Stimulated activated CD4-positive, alpha-beta T cell treated with anti-CD3 and anti-CD28 coated beads, Interleukin-2, amount 100 ng/mL, for 48 hours (primary cell): ENCODE measurements around the gene ZNF775.

Experiments used
- DNase-seq, 2 donors: peaks; one replicate each; pipeline ENCODE4 v3.0.0-alpha.2; 2020

ZNF775 gene

GRCh38 chr7:150402671-150403321 is 23.7 kb downstream of the ZNF775 start:
- DNase-seq, result no peak

- no peak for DNase-seq
Observed at GRCh38 chr7:150403376-150404171, 24.4 kb downstream of the ZNF775 start.

GRCh38 chr7:150404172-150404804 is 25.2 kb downstream of the ZNF775 start:
- no peak for DNase-seq

- DNase-seq, result peak; percentile 64 to 71
Observed at GRCh38 chr7:150404805-150405583, 25.9 kb downstream of the ZNF775 start.

GRCh38 chr7:150405584-150406311 is 26.6 kb downstream of the ZNF775 start:
- peak in 1 of 2 donors; percentile 21 for DNase-seq

- no peak for DNase-seq
Observed at GRCh38 chr7:150406312-150406566, 27.1 kb downstream of the ZNF775 start.

- DNase-seq, result peak in 1 of 2 donors; percentile 31
Observed at GRCh38 chr7:150406567-150407421, 27.7 kb downstream of the ZNF775 start.

- DNase-seq, result no peak
Observed at GRCh38 chr7:150407588-150408392, 28.7 kb downstream of the ZNF775 start.

GRCh38 chr7:150408393-150409299 is 29.5 kb downstream of the ZNF775 start:
- no peak for DNase-seq

GRCh38 chr7:150409300-150410030 is 30.3 kb downstream of the ZNF775 start:
- no peak for DNase-seq

GRCh38 chr7:150410131-150410530 is 31.0 kb downstream of the ZNF775 start:
- DNase-seq, result no peak

- no peak for DNase-seq
Observed at GRCh38 chr7:150410680-150411346, 31.7 kb downstream of the ZNF775 start.

GRCh38 chr7:150411606-150412005 is 32.5 kb downstream of the ZNF775 start:
- DNase-seq, result no peak

- no peak for DNase-seq
Observed at GRCh38 chr7:150412016-150412415, 32.9 kb downstream of the ZNF775 start.

- no peak for DNase-seq
Observed at GRCh38 chr7:150412518-150413488, 33.7 kb downstream of the ZNF775 start.

- DNase-seq, result no peak
Observed at GRCh38 chr7:150413640-150414081, 34.5 kb downstream of the ZNF775 start.
